Pancreas (tissue), 10 donors: ENCODE measurements around the gene GALNT7. TPM values are rescaled to one million over a fixed set of nuclear protein-coding genes. Genes with fewer than 3 reads are reported as not detected.

Source experiments
- ATAC-seq, 4 donors: fragments of 200-7000 bp; cut with Tn5 transposase; one replicate each; pipeline versions ENCODE4 v1.8.0 to v1.9.1; 2020; ENCODE audit warnings: mild to moderate bottlenecking in 4 of 4, moderate library complexity in 4 of 4
- DNase-seq, 6 donors: peaks; one replicate each; pipeline ENCODE4 v3.0.0-alpha.2; 2020
- FAIRE-seq: peaks from 2 replicates; lab custom pipeline; 2012; peaks lifted over from hg19 to GRCh38; lab: Jason Lieb, UNC
- H3K27ac ChIP-seq, 4 donors: fragments of 200-600 bp; sonication (generic); 1 replicate in 3 of 4; 2 replicates in 1 of 4; pipeline versions ENCODE4 v1.5.0 to v1.8.0; 2020
- H3K27me3 ChIP-seq, 4 donors: fragments of 200-600 bp; one replicate each; pipeline ENCODE4 v1.8.0; 2021
- H3K36me3 ChIP-seq, 3 donors: fragments of 200-600 bp; sonication (generic) in 1 of 3; one replicate each; pipeline versions ENCODE4 v1.5.0 to v1.8.0; 2020 to 2021
- H3K4me1 ChIP-seq, 3 donors: fragments of 200-600 bp; one replicate each; pipeline ENCODE4 v1.8.0; 2021
- H3K4me3 ChIP-seq, 4 donors: fragments of 200-600 bp; sonication (generic) in 2 of 4; one replicate each; pipeline versions ENCODE4 v1.5.0 to v1.8.0; 2020 to 2021
- H3K9me3 ChIP-seq, 4 donors: fragments of 200-600 bp; one replicate each; pipeline ENCODE4 v1.8.0; 2021
- WGBS, 2 donors: extraction: QIAGEN DNeasy Blood & Tissue Kit; methylation state at CpG; one replicate each; pipeline ENCODE4 v1.1.7; 2013; 5-methylcytosine and 5-hydroxymethylcytosine counted together
- intact Hi-C, 3 donors: fragments of 100-400 bp; cut with DNase I; formaldehyde crosslinking; loops; one replicate each; pipeline versions ENCODE4 v1.11.1 to v1.14.2; 2022
- polyA plus RNA-seq, 2 donors: library from polyadenylated mRNA; stranded (reverse); fragments of 200-250 nt; gene quantifications; one replicate each; pipeline ENCODE4 v1.2.3, GENCODE V29; 2013
- total RNA-seq, 6 donors: library from RNA; stranded (reverse); fragmentation: NEBNext Ultra II Directional in 4 of 6; extraction: Animal tissue kit (Norgen Biotek cat#: 25700) in 4 of 6; gene quantifications; one replicate each; pipeline versions ENCODE4 v1.2.1 to v1.2.4, GENCODE V29; 2021 to 2023
- TF ChIP-seq, protein P1 (sequence below), 4 donors: fragments of 200-600 bp; sonication (generic) in 3 of 4; IDR thresholded peaks; one replicate each; pipeline versions ENCODE4 v1.5.0 to v1.8.0; 2021; ENCODE audit warnings: antibody characterized with exemption in 4 of 4
- donor health status: healthy with polysubstance abuse.
- donor health status: DM: no; HTN: no; CAD: no; lungs with moderate emphysema.
- donor health status: DM: no; HTN: no; CAD: no.
- donor health status: control.
- donor health status: control.
- donor health status: Bipolar disorder and iron deficiency.
- donor health status: DM: yes; HTN: yes; CAD: no.
- donor health status: DM: no; HTN: no; CAD: no.
- donor health status: DM: no; HTN: no; CAD: no.
- donor health status: DM: yes; HTN: yes; CAD: no.

Gene GALNT7
- total and polyA plus RNA-seq, 8 donors = 5.7 to 31.2 (median 23.0) TPM

DNA sequence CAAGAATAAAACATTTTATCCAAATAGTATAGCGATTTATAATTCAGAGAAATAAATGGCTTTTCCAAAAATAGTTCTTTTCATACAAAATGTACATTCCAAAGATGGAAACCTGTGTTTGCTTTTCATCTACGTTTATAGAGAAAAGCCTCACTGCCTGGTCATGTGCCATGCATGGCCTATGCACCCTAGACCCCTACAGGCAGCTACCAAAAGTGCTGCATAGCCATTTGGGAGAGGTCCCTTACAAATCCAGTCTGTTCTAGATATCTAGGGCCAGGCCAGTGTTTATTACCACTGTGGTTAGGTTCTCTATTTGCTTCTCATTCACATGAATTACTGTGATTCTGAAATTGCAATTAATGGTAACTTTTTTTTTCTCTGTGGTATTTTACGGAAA lies 148.4 kb downstream of the GALNT7 start:
- no peak overlapping the region for H3K4me3 ChIP-seq
- H3K9me3 ChIP-seq = no peaks in the 10 kb centered on the region
- DNase-seq (no peak), FAIRE-seq (no peak), ATAC-seq (no peak)
- TF ChIP-seq, protein P1, sequence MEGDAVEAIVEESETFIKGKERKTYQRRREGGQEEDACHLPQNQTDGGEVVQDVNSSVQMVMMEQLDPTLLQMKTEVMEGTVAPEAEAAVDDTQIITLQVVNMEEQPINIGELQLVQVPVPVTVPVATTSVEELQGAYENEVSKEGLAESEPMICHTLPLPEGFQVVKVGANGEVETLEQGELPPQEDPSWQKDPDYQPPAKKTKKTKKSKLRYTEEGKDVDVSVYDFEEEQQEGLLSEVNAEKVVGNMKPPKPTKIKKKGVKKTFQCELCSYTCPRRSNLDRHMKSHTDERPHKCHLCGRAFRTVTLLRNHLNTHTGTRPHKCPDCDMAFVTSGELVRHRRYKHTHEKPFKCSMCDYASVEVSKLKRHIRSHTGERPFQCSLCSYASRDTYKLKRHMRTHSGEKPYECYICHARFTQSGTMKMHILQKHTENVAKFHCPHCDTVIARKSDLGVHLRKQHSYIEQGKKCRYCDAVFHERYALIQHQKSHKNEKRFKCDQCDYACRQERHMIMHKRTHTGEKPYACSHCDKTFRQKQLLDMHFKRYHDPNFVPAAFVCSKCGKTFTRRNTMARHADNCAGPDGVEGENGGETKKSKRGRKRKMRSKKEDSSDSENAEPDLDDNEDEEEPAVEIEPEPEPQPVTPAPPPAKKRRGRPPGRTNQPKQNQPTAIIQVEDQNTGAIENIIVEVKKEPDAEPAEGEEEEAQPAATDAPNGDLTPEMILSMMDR (IDR thresholded peaks at IDR 0.05) = no peak
- intact Hi-C loops = loop anchor here in 2 of 3 donors (5.0 kb wide), 1 partner anchor 95 kb away; no protein-coding TSS in a partner anchor
- peaks cover 0 to 27% (median 0%) of the 10 kb centered on the region in 3 donors for H3K36me3 ChIP-seq
- H3K4me1 ChIP-seq = peaks cover 0 to 4% (median 0%) of the 10 kb centered on the region in 3 donors
- H3K27me3 ChIP-seq = no peaks in the 10 kb centered on the region
- WGBS, 2 donors = 77 to 79% methylated on average over 3 of the region's 3 CpGs
- H3K27ac ChIP-seq = no peak overlapping the region

DNA sequence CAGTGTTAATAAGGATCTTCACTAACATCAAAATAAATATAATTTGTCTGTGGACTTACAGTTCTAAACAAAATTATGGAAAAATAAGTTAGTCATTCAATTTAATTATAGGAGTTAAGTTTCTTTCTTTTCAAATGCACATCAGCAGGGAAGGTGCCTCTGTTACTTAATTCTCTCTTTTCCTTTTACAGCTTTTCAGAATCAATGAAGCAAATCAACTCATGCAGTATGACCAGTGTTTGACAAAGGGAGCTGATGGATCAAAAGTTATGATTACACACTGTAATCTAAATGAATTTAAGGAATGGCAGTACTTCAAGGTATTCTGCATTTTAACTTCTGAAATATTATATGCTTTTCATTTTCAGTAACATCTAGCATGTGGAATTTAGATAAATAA lies 149.6 kb downstream of the GALNT7 start:
- peaks cover 0 to 27% (median 0%) of the 10 kb centered on the region in 3 donors for H3K36me3 ChIP-seq
- no peak for FAIRE-seq
- TF ChIP-seq, protein P1 (IDR thresholded peaks at IDR 0.05) = no peak
- no peak for ATAC-seq
- no peak for DNase-seq
- H3K27ac ChIP-seq = no peak overlapping the region
- H3K4me1 ChIP-seq = peaks cover 0 to 4% (median 0%) of the 10 kb centered on the region in 3 donors
- no peak overlapping the region for H3K4me3 ChIP-seq
- intact Hi-C loops = loop anchor here in 2 of 3 donors (5.0 kb wide), 1 partner anchor 94 kb away; no protein-coding TSS in a partner anchor
- H3K27me3 ChIP-seq = no peaks in the 10 kb centered on the region
- H3K9me3 ChIP-seq = no peaks in the 10 kb centered on the region

DNA sequence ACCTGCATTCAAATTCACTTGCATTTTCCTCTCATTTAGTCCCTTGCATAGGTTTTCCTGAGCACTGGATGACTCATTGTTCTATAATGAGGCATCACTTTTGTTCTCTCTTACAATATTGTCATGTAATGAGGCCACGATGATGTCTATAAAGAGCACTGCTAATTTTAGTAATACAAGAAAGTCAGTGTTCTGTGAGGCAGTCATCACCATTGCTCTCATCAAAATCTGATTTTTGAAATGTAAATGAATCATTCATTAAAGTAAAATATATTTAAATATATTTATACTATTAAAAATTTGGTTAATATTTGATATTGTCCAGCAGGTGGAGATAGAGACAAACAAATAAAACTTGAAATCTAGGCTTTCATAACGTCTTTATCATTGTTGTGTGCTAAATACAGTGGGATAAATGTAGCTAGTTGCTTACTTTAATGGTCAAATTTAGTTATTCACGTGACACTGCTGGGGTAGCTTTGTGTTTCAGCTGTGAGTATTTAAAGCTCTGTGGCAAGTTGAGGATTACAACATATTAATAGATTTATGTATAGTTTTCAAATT lies 150.1 kb downstream of the GALNT7 start:
- Histone ChIP-seq H3K4me3 (no peak overlapping the region), H3K9me3 (no peaks in the 10 kb centered on the region), H3K27ac (no peak overlapping the region), H3K4me1 (peaks cover 0 to 4% (median 0%) of the 10 kb centered on the region in 3 donors), H3K36me3 (peaks cover 0 to 25% (median 0%) of the 10 kb centered on the region in 3 donors), H3K27me3 (no peaks in the 10 kb centered on the region)
- FAIRE-seq = peak; percentile 96
- intact Hi-C loops = loop anchor here in 2 of 3 donors (5.0 kb wide), 1 partner anchor 94 kb away; no protein-coding TSS in a partner anchor
- peak in 3 of 4 donors; percentile 64 to 81 (median 74) for ATAC-seq
- TF ChIP-seq, protein P1 (IDR thresholded peaks at IDR 0.05) = peak in 2 of 4 donors; percentile 20 to 34
- DNase-seq = no peak
- 30 to 31% methylated on average over 3 of the region's 3 CpGs for WGBS, 2 donors

DNA sequence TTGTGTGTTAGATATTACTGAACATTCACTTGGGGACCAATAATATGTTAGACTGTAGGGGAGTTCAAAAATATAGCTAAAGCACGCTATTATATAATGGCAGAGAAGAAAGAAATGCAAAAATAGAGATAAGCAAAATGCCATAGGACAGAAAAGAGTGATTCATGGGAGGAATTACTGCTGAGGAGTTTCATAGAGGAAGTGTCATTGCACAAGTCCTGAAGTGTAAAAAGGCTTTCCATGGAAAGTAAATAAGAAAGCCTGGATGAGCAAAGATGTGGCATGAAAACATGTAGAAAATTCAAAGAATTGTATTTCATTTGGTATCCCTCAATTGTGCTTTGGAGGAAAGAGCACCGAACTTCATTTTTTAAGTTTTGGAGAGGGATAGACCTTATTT lies 151.1 kb downstream of the GALNT7 start:
- no peaks in the 10 kb centered on the region for H3K9me3 ChIP-seq
- ATAC-seq (no peak), DNase-seq (no peak), FAIRE-seq (no peak)
- no peak overlapping the region for H3K4me3 ChIP-seq
- peaks cover 0 to 15% (median 0%) of the 10 kb centered on the region in 3 donors for H3K36me3 ChIP-seq
- TF ChIP-seq, protein P1 (IDR thresholded peaks at IDR 0.05) = no peak
- no peak overlapping the region for H3K27ac ChIP-seq
- H3K27me3 ChIP-seq = no peaks in the 10 kb centered on the region
- intact Hi-C loops = loop anchor here (5.0 to 10.0 kb wide), 2 partner anchors 93 to 95 kb away; no protein-coding TSS in a partner anchor
- WGBS, 2 donors = 89 to 90% methylated on average over 2 of the region's 2 CpGs
- H3K4me1 ChIP-seq = peaks cover 0 to 4% (median 0%) of the 10 kb centered on the region in 3 donors
